Erythroblast (primary cell): Measurements from ENCODE around the gene PITPNB.

ENCODE experiments used
- DNase-seq, 2 experiments: peaks; one replicate each; lab custom pipeline; 2025; lab: John Stamatoyannopoulos, UW
- GATA1 ChIP-seq: IDR thresholded peaks from 2 replicates; pipeline ENCODE4 v1.6.1; 2011; ENCODE audit warnings: low read depth, mild to moderate bottlenecking, control low read depth, low read length, moderate library complexity
- POLR2A ChIP-seq: IDR thresholded peaks from 2 replicates; pipeline ENCODE4 v1.6.1; 2011; ENCODE audit warnings: mild to moderate bottlenecking, low read length

The PITPNB gene

DNA sequence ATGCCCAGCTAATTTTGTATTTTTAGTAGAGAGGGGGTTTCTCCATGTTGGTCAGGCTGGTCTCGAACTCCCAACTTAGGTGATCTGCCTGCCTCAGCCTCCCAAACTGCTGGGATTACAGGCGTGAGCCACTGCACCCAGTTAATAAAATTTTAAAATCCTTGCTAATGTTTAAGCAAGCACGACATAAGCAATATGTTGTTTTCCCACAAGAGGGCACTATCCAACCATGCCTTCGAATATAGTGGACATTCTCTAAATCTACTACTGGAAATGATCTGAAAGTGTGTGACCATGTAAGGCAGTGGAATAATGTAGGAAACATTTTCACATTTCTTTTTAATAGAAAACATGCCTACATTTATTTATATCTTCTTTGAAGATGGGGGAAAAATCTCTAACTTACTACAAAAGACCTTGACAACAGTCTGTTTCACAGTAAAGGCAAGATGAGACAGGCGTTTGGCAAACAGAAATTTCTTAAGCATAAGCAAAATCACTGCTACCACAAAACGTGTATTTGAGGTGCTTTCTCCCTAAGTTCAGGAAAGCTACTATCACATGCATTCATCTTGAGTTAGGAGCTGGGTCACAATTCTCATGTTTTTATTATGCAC lies 38.2 kb downstream of the PITPNB start:
- DNase-seq: peak; percentile 67 to 80
- TF ChIP-seq POLR2A (no peak), GATA1 (no peak)

DNA sequence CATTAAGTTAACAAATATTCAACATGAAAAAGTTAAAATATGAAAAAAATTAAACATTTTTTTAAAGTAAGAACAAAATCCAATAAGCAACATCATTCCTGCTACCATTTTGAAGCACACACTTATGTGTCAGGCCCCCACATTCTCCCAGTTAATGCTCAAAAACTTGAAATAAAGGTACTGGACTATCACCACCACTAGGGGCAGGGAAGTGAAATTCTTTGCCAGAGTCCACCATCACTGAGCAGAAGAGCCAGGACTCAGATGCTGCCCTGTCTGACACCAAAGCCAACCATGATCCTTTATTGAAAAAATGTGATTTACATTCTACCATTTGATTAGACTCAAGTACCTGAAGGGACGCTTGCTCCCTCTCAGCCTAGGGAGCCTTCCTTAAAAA lies 39.1 kb downstream of the PITPNB start:
- peak; percentile 49 to 53 for DNase-seq
- TF ChIP-seq POLR2A (no peak), GATA1 (no peak)

- DNase-seq: no peak
- TF ChIP-seq POLR2A (no peak), GATA1 (no peak)
These were observed 40.5 kb downstream of the PITPNB start for GRCh38 chr22:27878541-27878940.

- no peak for TF ChIP-seq POLR2A
- TF ChIP-seq GATA1: no peak
- no peak for DNase-seq
These were observed 41.6 kb downstream of the PITPNB start for GRCh38 chr22:27877501-27877900.

GRCh38 chr22:27876684-27877083 lies 42.4 kb downstream of the PITPNB start:
- no peak for TF ChIP-seq POLR2A
- no peak for DNase-seq

- DNase-seq: no peak
- TF ChIP-seq GATA1: no peak
- TF ChIP-seq POLR2A: no peak
These were observed 43.1 kb downstream of the PITPNB start for GRCh38 chr22:27875951-27876350.

- no peak for DNase-seq
- TF ChIP-seq GATA1 (no peak), POLR2A (no peak)
These were observed 44.3 kb downstream of the PITPNB start for GRCh38 chr22:27874764-27875163.

- TF ChIP-seq POLR2A (no peak), GATA1 (no peak)
- DNase-seq: no peak
These were observed 44.9 kb downstream of the PITPNB start for GRCh38 chr22:27874185-27874584.

DNA sequence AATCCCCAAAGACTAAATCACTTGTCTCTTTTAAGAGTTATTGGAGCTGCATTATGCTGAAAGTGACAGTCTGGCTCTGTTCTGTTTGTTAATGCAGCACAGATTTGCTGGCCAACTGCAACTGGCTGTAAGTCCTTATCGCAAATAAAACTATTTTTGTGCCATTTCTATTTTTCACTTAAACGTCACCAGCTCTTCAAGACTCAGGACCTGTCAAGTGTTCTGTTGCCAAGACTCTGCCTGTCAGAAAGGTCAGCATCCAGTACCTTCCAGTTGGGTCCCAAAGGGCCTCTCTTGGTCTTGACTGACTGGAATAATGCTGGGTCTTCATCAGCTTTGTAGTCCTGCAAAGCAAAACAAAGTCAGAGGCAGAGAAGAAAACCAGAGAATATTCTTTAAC lies 45.6 kb downstream of the PITPNB start:
- TF ChIP-seq POLR2A: no peak
- no peak for TF ChIP-seq GATA1
- DNase-seq: no peak

GRCh38 chr22:27872488-27872887 lies 46.6 kb downstream of the PITPNB start:
- DNase-seq: no peak
- no peak for TF ChIP-seq POLR2A
- TF ChIP-seq GATA1: no peak

GRCh38 chr22:27871306-27872014 lies 47.6 kb downstream of the PITPNB start:
- no peak for DNase-seq
- TF ChIP-seq POLR2A (no peak), GATA1 (no peak)

- no peak for DNase-seq
- TF ChIP-seq POLR2A (no peak), GATA1 (no peak)
These were observed 48.5 kb downstream of the PITPNB start for GRCh38 chr22:27870234-27871191.

GRCh38 chr22:27868732-27869282 lies 50.2 kb downstream of the PITPNB start:
- no peak for DNase-seq
- no peak for TF ChIP-seq GATA1
- TF ChIP-seq POLR2A: no peak

DNA sequence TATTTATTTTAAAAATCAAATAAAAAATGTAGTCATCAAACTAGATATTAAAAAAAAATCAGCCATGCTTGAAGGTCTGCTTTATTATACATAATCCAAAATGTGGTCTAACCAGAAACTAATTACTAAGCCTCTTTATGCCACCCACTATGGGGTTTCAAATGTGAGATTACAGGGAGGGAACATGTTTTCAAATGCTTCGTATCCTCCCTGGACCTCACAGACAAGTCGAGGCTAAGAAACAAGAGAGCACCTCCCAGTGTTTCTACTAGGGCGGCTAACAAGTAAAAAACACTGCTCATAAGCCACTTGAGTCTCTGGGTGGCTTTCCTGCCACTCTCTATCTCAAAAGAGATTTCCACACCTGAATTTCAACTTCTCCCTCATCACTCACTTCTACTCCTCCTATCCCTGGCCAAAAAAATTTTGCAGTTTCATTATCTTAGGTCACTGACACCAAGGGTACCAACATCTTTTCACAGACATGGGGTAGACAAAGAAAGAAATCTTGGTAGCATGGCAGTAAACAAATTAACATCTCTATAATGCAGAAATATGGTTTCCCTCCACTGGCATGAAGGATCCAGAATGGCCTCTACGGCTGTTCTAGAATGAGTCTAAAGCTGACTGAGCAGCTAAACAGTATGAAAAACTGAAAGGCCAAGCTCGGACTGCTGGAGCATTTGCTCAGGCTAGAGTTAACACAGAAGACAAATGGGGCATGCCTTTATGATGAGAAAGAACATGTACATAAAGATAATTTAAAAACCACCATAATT lies 50.9 kb downstream of the PITPNB start:
- DNase-seq: no peak
- TF ChIP-seq GATA1 (no peak), POLR2A (no peak)
